Astrocyte (in vitro differentiated cells and primary cell): ENCODE data around the gene OPCML. TPM values are rescaled to one million over a fixed set of nuclear protein-coding genes. Genes with fewer than 3 reads are reported as not detected.

ENCODE experiments used
- DNase-seq: peaks from one replicate; pipeline ENCODE4 v3.0.0-alpha.2; 2010; ENCODE audit warnings: low read depth
- FAIRE-seq: peaks from 2 replicates; lab custom pipeline; 2011; peaks lifted over from hg19 to GRCh38; lab: Jason Lieb, UNC
- H2AFZ ChIP-seq: 2 replicates; pipeline ENCODE4 v1.6.0; 2012; ENCODE audit warnings: low read depth, low read length, inconsistent platforms
- H3K27ac ChIP-seq: 2 replicates; pipeline ENCODE4 v1.5.1; 2011; ENCODE audit warnings: low read depth, low read length, inconsistent platforms
- H3K27me3 ChIP-seq: 2 replicates; pipeline ENCODE4 v1.6.0; 2011; ENCODE audit warnings: low read length, inconsistent platforms; ENCODE audit not compliant: insufficient read depth
- H3K36me3 ChIP-seq: 2 replicates; pipeline ENCODE4 v1.5.1; 2011; ENCODE audit warnings: low read length, inconsistent platforms; ENCODE audit not compliant: insufficient read depth
- H3K4me1 ChIP-seq: 2 replicates; pipeline ENCODE4 v1.5.1; 2011; ENCODE audit warnings: low read length, inconsistent platforms; ENCODE audit not compliant: insufficient read depth
- H3K4me2 ChIP-seq: 2 replicates; pipeline ENCODE4 v1.6.0; 2012; ENCODE audit warnings: low read length, inconsistent platforms
- H3K4me3 ChIP-seq: 2 replicates; pipeline ENCODE4 v1.5.1; 2011; ENCODE audit warnings: low read depth, mild to moderate bottlenecking, low read length, inconsistent platforms; ENCODE audit not compliant: insufficient read depth
- H3K79me2 ChIP-seq: 2 replicates; pipeline ENCODE4 v1.6.0; 2012; ENCODE audit warnings: mild to moderate bottlenecking, low read length, inconsistent platforms; ENCODE audit not compliant: insufficient read depth
- H3K9ac ChIP-seq: 2 replicates; pipeline ENCODE4 v1.6.0; 2012; ENCODE audit warnings: mild to moderate bottlenecking, low read length, inconsistent platforms
- H3K9me3 ChIP-seq: 2 replicates; pipeline ENCODE4 v1.5.1; 2012; ENCODE audit warnings: low read depth, mild to moderate bottlenecking, low read length, inconsistent platforms; ENCODE audit not compliant: insufficient read depth
- H4K20me1 ChIP-seq: 2 replicates; pipeline ENCODE4 v1.6.0; 2012; ENCODE audit warnings: low read length, inconsistent platforms; ENCODE audit not compliant: insufficient read depth
- H3K27ac Mint-ChIP-seq: one replicate; pipeline ENCODE4 v1.8.0; 2021; ENCODE audit warnings: mild to moderate bottlenecking, mixed read lengths; ENCODE audit not compliant: unreplicated experiment
- H3K27me3 Mint-ChIP-seq: one replicate; pipeline ENCODE4 v1.8.0; 2021; ENCODE audit warnings: low read depth, mixed read lengths; ENCODE audit not compliant: unreplicated experiment
- H3K36me3 Mint-ChIP-seq: one replicate; pipeline ENCODE4 v1.8.0; 2021; ENCODE audit warnings: low read depth, mixed read lengths; ENCODE audit not compliant: unreplicated experiment
- H3K4me1 Mint-ChIP-seq: one replicate; pipeline ENCODE4 v1.8.0; 2021; ENCODE audit warnings: low read depth, mixed read lengths; ENCODE audit not compliant: unreplicated experiment
- H3K4me3 Mint-ChIP-seq: one replicate; pipeline ENCODE4 v1.8.0; 2021; ENCODE audit warnings: mild to moderate bottlenecking, moderate library complexity, mixed read lengths; ENCODE audit not compliant: unreplicated experiment
- H3K9me3 Mint-ChIP-seq: one replicate; pipeline ENCODE4 v1.8.0; 2021; ENCODE audit warnings: mild to moderate bottlenecking, mixed read lengths; ENCODE audit not compliant: unreplicated experiment
- CTCF ChIP-seq: IDR thresholded peaks from 2 replicates; pipeline ENCODE4 v1.5.1; 2011; ENCODE audit warnings: low read depth, mild to moderate bottlenecking, inconsistent platforms, low read length, moderate library complexity; ENCODE audit not compliant: insufficient read depth
- EZH2 ChIP-seq: IDR thresholded peaks from 2 replicates; pipeline ENCODE4 v1.6.1; 2012; ENCODE audit warnings: mild to moderate bottlenecking, low read length, inconsistent platforms; ENCODE audit not compliant: insufficient read depth
- total RNA-seq: library from RNA; stranded (reverse); gene quantifications from 2 replicates; pipeline ENCODE4 v1.2.1, GENCODE V29; 2021

Gene OPCML
- total RNA-seq, 1 donor from 2014 or later = 7.9 TPM

DNA sequence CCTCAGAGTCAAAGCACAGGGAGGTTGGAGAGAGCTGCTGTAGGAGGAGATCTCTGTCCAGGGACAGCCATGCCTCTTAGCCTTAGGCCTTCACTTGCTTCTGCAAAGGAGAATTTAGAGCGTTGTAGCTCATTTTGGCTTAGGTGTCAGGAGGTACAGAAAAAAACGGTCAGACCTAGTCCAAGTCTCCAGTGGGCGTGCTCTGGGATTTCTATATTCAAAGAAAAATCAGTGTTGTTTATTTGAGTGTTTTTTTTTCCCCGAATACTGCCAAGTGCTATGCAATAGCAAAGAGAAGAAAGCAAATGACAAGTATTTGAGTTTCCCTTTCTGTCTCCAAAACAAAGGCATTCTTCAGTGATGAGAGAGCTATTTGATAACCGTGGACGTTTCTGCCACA is 22.7 kb upstream of the OPCML start:
- Histone ChIP-seq H3K4me3 (no peak overlapping the region), H3K4me2 (no peak overlapping the region), H3K4me1 (no peaks in the 10 kb centered on the region), H3K27ac (no peak overlapping the region), H3K36me3 (no peaks in the 10 kb centered on the region), H4K20me1 (no peaks in the 10 kb centered on the region), H3K9me3 (peaks cover 2% of the 10 kb centered on the region), H3K27me3 (no peaks in the 10 kb centered on the region), H3K79me2 (no peaks in the 10 kb centered on the region), H2AFZ (no peak overlapping the region), H3K9ac (no peak overlapping the region)
- DNase-seq (no peak), FAIRE-seq (no peak)
- TF ChIP-seq EZH2 (no peak), CTCF (no peak)
- H3K4me3 Mint-ChIP-seq = no peak overlapping the region
- peaks cover 7% of the 10 kb centered on the region for H3K27me3 Mint-ChIP-seq
- H3K27ac Mint-ChIP-seq = no peak overlapping the region
- H3K4me1 Mint-ChIP-seq = peaks cover 8% of the 10 kb centered on the region
- no peaks in the 10 kb centered on the region for H3K36me3 Mint-ChIP-seq
- no peaks in the 10 kb centered on the region for H3K9me3 Mint-ChIP-seq

DNA sequence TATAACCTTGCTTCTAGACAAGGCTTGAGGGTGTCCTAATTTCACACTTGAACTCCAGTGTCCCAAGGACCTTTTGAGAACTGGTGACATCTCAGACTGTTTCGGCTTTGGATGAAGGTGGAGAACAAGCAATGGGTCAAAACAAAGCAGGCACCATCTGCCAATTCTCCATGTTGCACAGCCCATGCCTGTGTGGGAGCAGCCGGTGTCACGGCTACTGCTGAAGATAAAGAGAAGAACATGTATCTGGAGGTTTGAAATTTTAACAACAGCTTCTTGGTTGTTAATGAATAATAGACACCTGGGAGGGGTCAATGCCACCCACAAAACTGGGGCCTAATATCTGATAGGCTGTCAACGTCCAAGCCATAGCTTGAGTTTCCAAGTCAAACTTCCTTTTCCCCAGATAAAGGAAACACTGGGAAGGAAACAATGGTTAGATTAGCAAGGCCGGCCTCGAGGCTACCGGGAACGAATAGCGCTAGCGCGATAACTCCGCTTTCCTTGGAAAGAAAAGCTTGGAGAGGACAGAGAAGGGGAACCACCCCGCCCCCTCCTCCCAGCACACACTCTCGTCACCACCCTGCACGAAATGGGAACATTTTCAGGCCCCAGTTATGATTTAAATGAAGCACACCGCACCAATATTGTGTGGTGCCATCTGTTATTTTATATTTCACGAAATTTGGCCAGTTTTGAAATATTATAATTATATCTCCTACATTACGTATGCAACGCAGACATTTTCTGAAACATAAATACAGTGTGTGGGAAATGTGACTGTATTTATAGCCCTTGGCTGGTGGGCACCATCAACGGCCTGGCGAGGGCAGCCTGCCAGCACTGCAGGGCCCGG is 21.8 kb upstream of the OPCML start:
- peaks cover 7% of the 10 kb centered on the region for H3K27me3 Mint-ChIP-seq

More for the DNA sequence above, 21.8 kb upstream of the OPCML start:
- no peak for DNase-seq
- H3K4me3 Mint-ChIP-seq = no peak overlapping the region
- Histone ChIP-seq H3K27me3 (no peaks in the 10 kb centered on the region), H3K4me3 (no peak overlapping the region), H3K4me1 (no peaks in the 10 kb centered on the region), H3K79me2 (no peaks in the 10 kb centered on the region), H3K9me3 (peaks cover 2% of the 10 kb centered on the region), H3K36me3 (no peaks in the 10 kb centered on the region), H2AFZ (no peak overlapping the region), H4K20me1 (no peaks in the 10 kb centered on the region), H3K4me2 (no peak overlapping the region), H3K27ac (no peak overlapping the region), H3K9ac (no peak overlapping the region)
- TF ChIP-seq CTCF (no peak), EZH2 (no peak)
- H3K36me3 Mint-ChIP-seq = no peaks in the 10 kb centered on the region
- H3K27ac Mint-ChIP-seq = no peak overlapping the region
- no peak for FAIRE-seq
- H3K4me1 Mint-ChIP-seq = peaks cover 8% of the 10 kb centered on the region
- H3K9me3 Mint-ChIP-seq = no peaks in the 10 kb centered on the region
